ENCODE results near the gene POU3F1. TPM values are rescaled to one million over a fixed set of nuclear protein-coding genes. Genes with fewer than 3 reads are reported as not detected.
A peak's percentile ranks its signal among the peaks of the same experiment; 100 is the strongest.

The POU3F1 gene
- polyA plus RNA-seq (2011; rRNA removed): not detected in 2 replicates
- not detected in 2 replicates for polyA plus RNA-seq (2012; cell fraction: cytosol; rRNA removed)
- polyA plus RNA-seq (2012; cell fraction: nucleus; rRNA removed): 0.09 TPM in 1 of 2 replicates, not detected in the other
- not detected in 3 replicates for polyA plus RNA-seq (2017; fragmentation: RNase III; extraction: RNeasy Plus Mini Kit Qiagen cat#74134 plus additional on column Dnase treatment)
- not detected in 2 replicates for polyA minus RNA-seq (2011; rRNA and poly(A)+ RNA removed)

- H3K9me3 ChIP-seq: no peaks in the 10 kb centered on the region
- no peak for DNase-seq (ENCODE audit: low read depth in 1 of 2, low spot score in 1 of 2)
- H3K27ac ChIP-seq: peak within 1 kb of the TSS in 1 of 2 experiments; percentile 61; a peak in 3 of 6 replicates
- POLR2A ChIA-PET: interaction anchor here (0.6 kb wide), 1 partner anchor 430 kb away, joined by 4 read pairs; no protein-coding TSS in a partner anchor
- no peak for FAIRE-seq
- no peak for TF ChIP-seq FOXS1 (CRISPR knock-in tag; IDR thresholded peaks at IDR 0.05)
- no peak for TF ChIP-seq JUN (IDR thresholded peaks at IDR 0.05)
- no peak for TF ChIP-seq CEBPB (IDR thresholded peaks at IDR 0.05)
- TF ChIP-seq CTCF (IDR thresholded peaks at IDR 0.05): no peak
- no peak for TF ChIP-seq POLR2AphosphoS2 (conservative IDR thresholded peaks at IDR 0.05; ENCODE audit: low read length)
- ATAC-seq: peak in 1 of 2 experiments; percentile 1; a peak in 1 of 6 replicates
- 4% methylated on average over 9 of the region's 92 CpGs for WGBS (ENCODE audit: missing lambda C conversion rate)
- peak within 1 kb of the TSS; percentile 59 for H3K4me3 ChIP-seq
- H3K4me2 ChIP-seq: peak within 1 kb of the TSS; percentile 99
- peaks cover 18% of the 10 kb centered on the region; the same call in 2 of the 3 replicates for H3K4me1 ChIP-seq
- CTCF ChIA-PET: interaction anchor here (1.9 kb wide), 1 partner anchor 12 kb away, joined by 4 read pairs; no protein-coding TSS in a partner anchor
These were observed at the start of gene POU3F1 for GRCh38 chr1:38046333-38046883. Gene POU3F1, minus strand, starts transcription at chr1:38046793. Its CDS starts 50 bp downstream, at chr1:38046743.

- CTCF ChIA-PET: interaction anchor here (0.8 to 1.7 kb wide), 3 partner anchors 9 to 23 kb away, joined by 3 to 5 read pairs (median 3); no protein-coding TSS in a partner anchor
- H3K4me1 ChIP-seq: no peaks in the 10 kb centered on the region
- DNase-seq (ENCODE audit: low read depth in 1 of 2, low spot score in 1 of 2) (no peak), ATAC-seq (no peak), FAIRE-seq (no peak)
- 72% methylated on average over 12 of the region's 12 CpGs for WGBS (ENCODE audit: missing lambda C conversion rate)
- POLR2A ChIA-PET: no interaction called here
- TF ChIP-seq EHF (CRISPR knock-in tag; IDR thresholded peaks at IDR 0.05): no peak
- TF ChIP-seq BCL3 (IDR thresholded peaks at IDR 0.05): no peak
- no peak for TF ChIP-seq ZNF302 (CRISPR knock-in tag; IDR thresholded peaks at IDR 0.05)
- TF ChIP-seq EP300 (IDR thresholded peaks at IDR 0.05): no peak
- no peak for TF ChIP-seq FOXS1 (CRISPR knock-in tag; IDR thresholded peaks at IDR 0.05)
- TF ChIP-seq E2F6 (IDR thresholded peaks at IDR 0.05; ENCODE audit: borderline replicate concordance, low read depth): no peak
- TF ChIP-seq RNF2 (IDR thresholded peaks at IDR 0.05; ENCODE audit: borderline replicate concordance, low read depth): no peak
- no peak for TF ChIP-seq NFE2L2 (conservative IDR thresholded peaks at IDR 0.05; ENCODE audit: low read length)
- TF ChIP-seq HMGXB4 (CRISPR knock-in tag; IDR thresholded peaks at IDR 0.05; ENCODE audit: borderline replicate concordance): no peak
- no peak for TF ChIP-seq FOSB (CRISPR knock-in tag; IDR thresholded peaks at IDR 0.05)
- no peak for TF ChIP-seq MAX (IDR thresholded peaks at IDR 0.05)
- TF ChIP-seq NR3C1 (IDR thresholded peaks at IDR 0.05): no peak
- no peak for TF ChIP-seq NPAS2 (CRISPR knock-in tag; IDR thresholded peaks at IDR 0.05; ENCODE audit: borderline replicate concordance)
- TF ChIP-seq MAZ (IDR thresholded peaks at IDR 0.05; ENCODE audit: borderline replicate concordance, low read depth, low read length): no peak
- no peak overlapping the region for H3K4me2 ChIP-seq
- no peaks in the 10 kb centered on the region for H3K9me3 ChIP-seq
- no peak overlapping the region for H3K4me3 ChIP-seq
- no peak overlapping the region for H3K27ac ChIP-seq
These were observed 48.9 kb upstream of the POU3F1 start for GRCh38 chr1:38095454-38095931.

Measured in A549 (cell line).